Loucy (cell line): ENCODE results near the gene IL12RB1.

Experiments used
- H2AFZ ChIP-seq: fragments of 200-600 bp; sonication (generic); 2 replicates; pipeline ENCODE4 v1.6.0; 2016; ENCODE audit warnings: antibody characterized with exemption, mild to moderate bottlenecking, low read length, moderate library complexity
- H3F3A ChIP-seq: fragments of 200-600 bp; 2 replicates; pipeline ENCODE4 v1.6.0; 2016; ENCODE audit warnings: antibody characterized with exemption, low read depth, mild to moderate bottlenecking
- H3K27me3 ChIP-seq: fragments of 200-600 bp; sonication (generic); 2 replicates; pipeline ENCODE4 v1.6.1; 2014; ENCODE audit warnings: low read length, mild to moderate bottlenecking; ENCODE audit not compliant: insufficient read depth, poor library complexity, severe bottlenecking
- H3K36me3 ChIP-seq: fragments of 200-600 bp; sonication (generic); 2 replicates; pipeline ENCODE4 v1.6.1; 2016; ENCODE audit warnings: low read length; ENCODE audit not compliant: insufficient read depth
- H3K4me1 ChIP-seq: fragments of 200-600 bp; sonication (generic); 2 replicates; pipeline ENCODE4 v1.5.1; 2014; ENCODE audit warnings: low read length, mild to moderate bottlenecking; ENCODE audit not compliant: insufficient read depth, poor library complexity, severe bottlenecking
- H3K4me2 ChIP-seq: fragments of 200-600 bp; sonication (generic); 2 replicates; pipeline ENCODE4 v1.6.0; 2014; ENCODE audit warnings: antibody characterized with exemption, low read length, low read depth, mild to moderate bottlenecking; ENCODE audit not compliant: poor library complexity, severe bottlenecking
- H3K4me3 ChIP-seq: fragments of 200-600 bp; sonication (generic); 2 replicates; pipeline ENCODE4 v1.5.1; 2014; ENCODE audit warnings: low read length, mild to moderate bottlenecking, mixed read lengths; ENCODE audit not compliant: poor library complexity, severe bottlenecking
- H3K79me2 ChIP-seq: fragments of 200-600 bp; sonication (generic); 2 replicates; pipeline ENCODE4 v1.6.1; 2014; ENCODE audit warnings: low read length; ENCODE audit not compliant: insufficient read depth
- H3K9ac ChIP-seq: fragments of 200-600 bp; sonication (generic); 2 replicates; pipeline ENCODE4 v1.6.0; 2014; ENCODE audit warnings: mild to moderate bottlenecking, low read depth, low read length, moderate library complexity; ENCODE audit not compliant: poor library complexity, severe bottlenecking
- H3K9me2 ChIP-seq: fragments of 200-600 bp; sonication (generic); replicated peaks from 2 replicates; pipeline ENCODE4 v1.6.1; 2016; ENCODE audit warnings: low read depth, low read length, mixed read lengths
- H3K9me3 ChIP-seq: fragments of 200-600 bp; sonication (generic); 2 replicates; pipeline ENCODE4 v1.6.1; 2014; ENCODE audit warnings: mild to moderate bottlenecking, antibody characterized with exemption, low read length, low read depth; ENCODE audit not compliant: insufficient read depth
- H4K20me1 ChIP-seq: fragments of 200-600 bp; sonication (generic); 2 replicates; pipeline ENCODE4 v1.6.0; 2014; ENCODE audit warnings: antibody characterized with exemption, low read length, mild to moderate bottlenecking; ENCODE audit not compliant: insufficient read depth, poor library complexity, severe bottlenecking
- CTCF ChIP-seq: fragments of 200-600 bp; sonication (generic); conservative IDR thresholded peaks from 2 replicates; pipeline ENCODE4 v1.5.1; 2014; ENCODE audit warnings: mild to moderate bottlenecking, antibody characterized with exemption, low read length
- EZH2phosphoT487 ChIP-seq: fragments of 200-600 bp; IDR thresholded peaks from 2 replicates; pipeline ENCODE4 v1.6.1; 2018; ENCODE audit warnings: antibody characterized with exemption, mild to moderate bottlenecking, moderate library complexity, borderline replicate concordance

Gene IL12RB1

GRCh38 chr19:18069383-18069782, 17.4 kb downstream of the IL12RB1 start:
- Histone ChIP-seq H3F3A (no peaks in the 10 kb centered on the region), H3K36me3 (no peaks in the 10 kb centered on the region), H3K9me2 (no peaks in the 10 kb centered on the region), H3K4me3 (no peak overlapping the region), H2AFZ (no peak overlapping the region), H3K4me1 (peaks cover 7% of the 10 kb centered on the region), H3K79me2 (no peaks in the 10 kb centered on the region), H3K4me2 (no peak overlapping the region), H3K9me3 (no peaks in the 10 kb centered on the region), H3K27me3 (no peaks in the 10 kb centered on the region), H3K9ac (no peak overlapping the region), H4K20me1 (no peaks in the 10 kb centered on the region)
- TF ChIP-seq CTCF (no peak), EZH2phosphoT487 (no peak)

- Histone ChIP-seq H3K9me2 (no peaks in the 10 kb centered on the region), H3F3A (no peaks in the 10 kb centered on the region), H2AFZ (no peak overlapping the region), H3K9me3 (no peaks in the 10 kb centered on the region), H3K79me2 (no peaks in the 10 kb centered on the region), H3K27me3 (no peaks in the 10 kb centered on the region), H3K4me1 (peaks cover 6% of the 10 kb centered on the region), H3K9ac (no peak overlapping the region), H4K20me1 (no peaks in the 10 kb centered on the region), H3K4me2 (no peak overlapping the region), H3K4me3 (no peak overlapping the region), H3K36me3 (no peaks in the 10 kb centered on the region)
- TF ChIP-seq EZH2phosphoT487 = no peak
Measured at GRCh38 chr19:18068395-18068794, 18.3 kb downstream of the IL12RB1 start.

- Histone ChIP-seq H3K27me3 (no peaks in the 10 kb centered on the region), H3K36me3 (no peaks in the 10 kb centered on the region), H3K9me2 (no peaks in the 10 kb centered on the region), H3K9ac (no peak overlapping the region), H3K4me3 (no peak overlapping the region), H3F3A (no peaks in the 10 kb centered on the region), H2AFZ (no peak overlapping the region), H3K9me3 (no peaks in the 10 kb centered on the region), H4K20me1 (no peaks in the 10 kb centered on the region), H3K79me2 (no peaks in the 10 kb centered on the region), H3K4me2 (no peak overlapping the region), H3K4me1 (no peaks in the 10 kb centered on the region)
- TF ChIP-seq EZH2phosphoT487 (no peak), CTCF (no peak)
Measured at GRCh38 chr19:18065173-18065495, 21.6 kb downstream of the IL12RB1 start.

- no peaks in the 10 kb centered on the region for H3F3A ChIP-seq
- H3K4me1 ChIP-seq = no peaks in the 10 kb centered on the region
- H3K79me2 ChIP-seq = no peaks in the 10 kb centered on the region
- no peak overlapping the region for H3K9ac ChIP-seq
- H3K9me2 ChIP-seq = no peaks in the 10 kb centered on the region
- H3K27me3 ChIP-seq = no peaks in the 10 kb centered on the region
- H4K20me1 ChIP-seq = no peaks in the 10 kb centered on the region
- no peak overlapping the region for H3K4me3 ChIP-seq
- H3K4me2 ChIP-seq = no peak overlapping the region
- H3K9me3 ChIP-seq = no peaks in the 10 kb centered on the region
- H2AFZ ChIP-seq = no peak overlapping the region
- no peak for TF ChIP-seq CTCF
- TF ChIP-seq EZH2phosphoT487 = no peak
- H3K36me3 ChIP-seq = no peaks in the 10 kb centered on the region
Measured at GRCh38 chr19:18063463-18063862, 23.3 kb downstream of the IL12RB1 start.
